ENCODE measurements around the gene RAPGEF1. TPM values are rescaled to one million over a fixed set of nuclear protein-coding genes. Genes with fewer than 3 reads are reported as not detected.

RAPGEF1 gene
- total RNA-seq, 2 donors from 2014 or later = 28.6 to 63.8 TPM

- no peak overlapping the region for H3K27ac ChIP-seq
- DNase-seq (ENCODE audit: low spot score) = no peak
Observed at GRCh38 chr9:131629825-131630204, 110.1 kb downstream of the RAPGEF1 start.

GRCh38 chr9:131629226-131629500, 110.7 kb downstream of the RAPGEF1 start:
- no peak for DNase-seq (ENCODE audit: low spot score)
- Histone ChIP-seq H3K9me3 (no peaks in the 10 kb centered on the region), H3K4me1 (replicated peaks) (no peaks in the 10 kb centered on the region), H3K4me3 (no peak overlapping the region), H3K27ac (no peak overlapping the region), H3K27me3 (replicated peaks; ENCODE audit: insufficient read depth) (no peaks in the 10 kb centered on the region), H3K36me3 (no peaks in the 10 kb centered on the region)
- intact Hi-C loops (cut with DNase I) = no loop called here
- WGBS = 92% methylated on average over 4 of the region's 4 CpGs
- TF ChIP-seq POLR2A (IDR thresholded peaks at IDR 0.05) = no peak
- TF ChIP-seq CTCF (IDR thresholded peaks at IDR 0.05) = no peak
- TF ChIP-seq POLR2AphosphoS5 (IDR thresholded peaks at IDR 0.05) = no peak

More at GRCh38 chr9:131629825-131630204, 110.1 kb downstream of the RAPGEF1 start:
- H3K4me3 ChIP-seq = no peak overlapping the region
- no peaks in the 10 kb centered on the region for H3K36me3 ChIP-seq
- intact Hi-C loops (cut with DNase I) = no loop called here
- no peaks in the 10 kb centered on the region for H3K9me3 ChIP-seq
- no peaks in the 10 kb centered on the region for H3K27me3 ChIP-seq (replicated peaks; ENCODE audit: insufficient read depth)
- H3K4me1 ChIP-seq (replicated peaks) = no peaks in the 10 kb centered on the region
- TF ChIP-seq POLR2A (IDR thresholded peaks at IDR 0.05) (no peak), POLR2AphosphoS5 (IDR thresholded peaks at IDR 0.05) (no peak), CTCF (IDR thresholded peaks at IDR 0.05) (no peak)
- 96% methylated on average over 4 of the region's 4 CpGs for WGBS

- WGBS = 80% methylated on average over 19 of the region's 19 CpGs
- Histone ChIP-seq H3K36me3 (no peaks in the 10 kb centered on the region), H3K27ac (no peak overlapping the region), H3K27me3 (replicated peaks; ENCODE audit: insufficient read depth) (no peaks in the 10 kb centered on the region), H3K4me3 (no peak overlapping the region), H3K4me1 (replicated peaks) (no peaks in the 10 kb centered on the region), H3K9me3 (no peaks in the 10 kb centered on the region)
- TF ChIP-seq CTCF (IDR thresholded peaks at IDR 0.05) (no peak), POLR2AphosphoS5 (IDR thresholded peaks at IDR 0.05) (no peak), POLR2A (IDR thresholded peaks at IDR 0.05) (no peak)
- intact Hi-C loops (cut with DNase I) = no loop called here
- no peak for DNase-seq (ENCODE audit: low spot score)
Observed at GRCh38 chr9:131628459-131629225, 111.2 kb downstream of the RAPGEF1 start.

DNA sequence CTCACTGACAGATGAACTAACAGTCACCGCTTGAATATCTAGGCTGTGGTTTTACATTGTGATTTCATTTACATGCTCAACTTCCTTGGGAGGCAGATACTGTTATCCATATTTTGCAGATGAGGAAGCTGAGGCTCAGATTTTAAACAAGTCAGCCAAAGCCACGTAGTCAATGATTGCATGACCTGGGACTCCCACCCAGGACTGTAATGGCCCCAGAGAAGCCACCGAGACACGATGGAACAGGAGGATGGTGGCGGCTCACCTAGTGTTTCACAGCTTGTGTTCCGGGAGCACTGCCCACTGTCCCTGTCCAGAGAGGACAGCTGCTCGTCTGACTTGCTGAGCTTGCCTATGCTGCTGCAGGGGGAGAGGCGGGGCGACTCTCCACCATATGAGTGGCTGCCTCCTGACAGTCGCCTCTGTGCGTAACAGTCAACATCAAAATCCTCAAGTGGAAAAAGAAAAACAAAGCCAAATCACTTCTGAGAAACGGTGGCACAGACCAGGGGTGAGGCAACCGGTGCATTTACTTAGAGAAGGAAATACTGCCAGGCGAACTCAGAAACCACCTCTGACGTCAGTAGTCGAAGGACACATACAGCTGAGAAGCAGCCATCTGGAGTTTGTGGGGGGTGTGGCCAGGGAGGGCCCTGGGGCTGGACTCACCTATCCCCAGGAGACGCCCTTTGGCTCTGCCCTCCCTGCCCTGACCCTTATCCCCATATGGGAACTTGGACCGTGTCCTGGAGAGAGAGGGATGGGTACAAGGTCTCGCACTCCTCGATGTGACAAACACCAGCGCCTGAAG, 112.0 kb downstream of the RAPGEF1 start:
- 89% methylated on average over 21 of the region's 21 CpGs for WGBS
- no peak overlapping the region for H3K4me3 ChIP-seq
- no peaks in the 10 kb centered on the region for H3K27me3 ChIP-seq (replicated peaks; ENCODE audit: insufficient read depth)
- no peaks in the 10 kb centered on the region for H3K9me3 ChIP-seq
- no peaks in the 10 kb centered on the region for H3K36me3 ChIP-seq
- no peaks in the 10 kb centered on the region for H3K4me1 ChIP-seq (replicated peaks)
- TF ChIP-seq POLR2A (IDR thresholded peaks at IDR 0.05) (no peak), CTCF (IDR thresholded peaks at IDR 0.05) (no peak), POLR2AphosphoS5 (IDR thresholded peaks at IDR 0.05) (no peak)
- no peak overlapping the region for H3K27ac ChIP-seq
- DNase-seq (ENCODE audit: low spot score) = no peak
- intact Hi-C loops (cut with DNase I) = no loop called here

- no peak for DNase-seq (ENCODE audit: low spot score)
- WGBS = 87% methylated on average over 8 of the region's 8 CpGs
- H3K4me3 ChIP-seq = no peak overlapping the region
- TF ChIP-seq POLR2A (IDR thresholded peaks at IDR 0.05) (no peak), POLR2AphosphoS5 (IDR thresholded peaks at IDR 0.05) (no peak), CTCF (IDR thresholded peaks at IDR 0.05) (no peak)
- H3K27me3 ChIP-seq (replicated peaks; ENCODE audit: insufficient read depth) = no peaks in the 10 kb centered on the region
- H3K4me1 ChIP-seq (replicated peaks) = no peaks in the 10 kb centered on the region
- H3K9me3 ChIP-seq = no peaks in the 10 kb centered on the region
- intact Hi-C loops (cut with DNase I) = no loop called here
- H3K36me3 ChIP-seq = no peaks in the 10 kb centered on the region
- no peak overlapping the region for H3K27ac ChIP-seq
Observed at GRCh38 chr9:131627326-131627647, 112.6 kb downstream of the RAPGEF1 start.
